A673 (cell line): Measurements from ENCODE around the gene LRP1B.

Source experiments
- EZH2 ChIP-seq: fragments of 200-600 bp; sonication (generic); IDR thresholded peaks from 2 replicates; pipeline ENCODE4 v1.6.1; 2017; ENCODE audit warnings: borderline replicate concordance, low read depth, mild to moderate bottlenecking, mixed read lengths, antibody characterized with exemption, low read length; ENCODE audit not compliant: poor library complexity, severe bottlenecking
- TF ChIP-seq, protein P1 (sequence below): fragments of 300-800, 200-600 bp; sonication (generic); conservative IDR thresholded peaks from 2 replicates; pipeline ENCODE4 v1.5.1; 2017; ENCODE audit warnings: low read depth, mild to moderate bottlenecking, antibody characterized with exemption, low read length, moderate library complexity, mixed read lengths

- TF ChIP-seq, protein P1, sequence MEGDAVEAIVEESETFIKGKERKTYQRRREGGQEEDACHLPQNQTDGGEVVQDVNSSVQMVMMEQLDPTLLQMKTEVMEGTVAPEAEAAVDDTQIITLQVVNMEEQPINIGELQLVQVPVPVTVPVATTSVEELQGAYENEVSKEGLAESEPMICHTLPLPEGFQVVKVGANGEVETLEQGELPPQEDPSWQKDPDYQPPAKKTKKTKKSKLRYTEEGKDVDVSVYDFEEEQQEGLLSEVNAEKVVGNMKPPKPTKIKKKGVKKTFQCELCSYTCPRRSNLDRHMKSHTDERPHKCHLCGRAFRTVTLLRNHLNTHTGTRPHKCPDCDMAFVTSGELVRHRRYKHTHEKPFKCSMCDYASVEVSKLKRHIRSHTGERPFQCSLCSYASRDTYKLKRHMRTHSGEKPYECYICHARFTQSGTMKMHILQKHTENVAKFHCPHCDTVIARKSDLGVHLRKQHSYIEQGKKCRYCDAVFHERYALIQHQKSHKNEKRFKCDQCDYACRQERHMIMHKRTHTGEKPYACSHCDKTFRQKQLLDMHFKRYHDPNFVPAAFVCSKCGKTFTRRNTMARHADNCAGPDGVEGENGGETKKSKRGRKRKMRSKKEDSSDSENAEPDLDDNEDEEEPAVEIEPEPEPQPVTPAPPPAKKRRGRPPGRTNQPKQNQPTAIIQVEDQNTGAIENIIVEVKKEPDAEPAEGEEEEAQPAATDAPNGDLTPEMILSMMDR: no peak
- no peak for TF ChIP-seq EZH2
These were observed 1601.1 kb downstream of the LRP1B start for GRCh38 chr2:140529706-140530105.
